Neutrophil (primary cell): ENCODE data around the gene CENPU.

ENCODE experiments used
- H3K27ac ChIP-seq: fragments of 200-600 bp; sonication (generic); 2 replicates; pipeline ENCODE4 v1.5.1; 2016; ENCODE audit warnings: mild to moderate bottlenecking, moderate library complexity
- H3K27me3 ChIP-seq: fragments of 200-600 bp; sonication (generic); 2 replicates; pipeline ENCODE4 v1.6.0; 2016; ENCODE audit warnings: mild to moderate bottlenecking
- H3K36me3 ChIP-seq: fragments of 200-600 bp; sonication (generic); 2 replicates; pipeline ENCODE4 v1.5.1; 2017
- H3K4me1 ChIP-seq, 2 experiments: fragments of 200-600 bp in 1 of 2; sonication (generic) in 1 of 2; 1 replicate in 1 of 2; 2 replicates in 1 of 2; pipeline versions ENCODE4 v1.5.1 to v1.6.1; 2013 to 2016; ENCODE audit warnings: low read depth in 1 of 2, low read length in 1 of 2, mild to moderate bottlenecking in 1 of 2, moderate library complexity in 1 of 2; ENCODE audit not compliant: control insufficient read depth in 1 of 2, insufficient read depth in 1 of 2
- H3K4me3 ChIP-seq, 2 experiments: fragments of 200-600 bp in 1 of 2; sonication (generic) in 1 of 2; 1 replicate in 1 of 2; 2 replicates in 1 of 2; pipeline ENCODE4 v1.5.1; 2013 to 2016; ENCODE audit warnings: low read depth in 1 of 2, low read length in 1 of 2, mild to moderate bottlenecking in 1 of 2, moderate library complexity in 1 of 2
- H3K9me3 ChIP-seq: fragments of 200-600 bp; sonication (generic); 2 replicates; pipeline ENCODE4 v1.5.1; 2016
- TF ChIP-seq, protein P1 (sequence below): fragments of 200-600 bp; sonication (generic); IDR thresholded peaks from 2 replicates; pipeline ENCODE4 v1.5.1; 2016; ENCODE audit warnings: antibody characterized with exemption

The CENPU gene

DNA sequence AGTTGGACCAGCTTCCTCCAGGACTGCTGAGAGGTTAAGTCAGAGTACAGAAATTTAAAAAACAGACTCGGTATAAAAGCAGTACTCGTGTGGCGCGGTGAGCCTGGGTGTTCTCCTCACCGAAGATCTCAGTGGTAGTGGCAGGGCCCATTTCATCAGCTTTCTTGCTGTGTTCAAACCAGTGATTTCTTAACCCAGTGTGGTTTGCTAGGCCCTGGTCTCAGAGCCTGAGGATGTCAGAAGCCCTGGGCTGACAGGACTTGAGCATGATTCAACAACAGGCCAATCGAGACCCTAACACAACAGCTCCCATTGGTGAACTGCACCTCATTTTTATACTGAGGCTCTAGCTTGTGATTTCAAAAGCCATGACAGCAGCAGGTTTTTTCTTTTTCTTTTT is 61.2 kb downstream of the CENPU start:
- no peak overlapping the region for H3K4me3 ChIP-seq
- H3K36me3 ChIP-seq: no peaks in the 10 kb centered on the region
- H3K9me3 ChIP-seq: no peaks in the 10 kb centered on the region
- TF ChIP-seq, protein P1, sequence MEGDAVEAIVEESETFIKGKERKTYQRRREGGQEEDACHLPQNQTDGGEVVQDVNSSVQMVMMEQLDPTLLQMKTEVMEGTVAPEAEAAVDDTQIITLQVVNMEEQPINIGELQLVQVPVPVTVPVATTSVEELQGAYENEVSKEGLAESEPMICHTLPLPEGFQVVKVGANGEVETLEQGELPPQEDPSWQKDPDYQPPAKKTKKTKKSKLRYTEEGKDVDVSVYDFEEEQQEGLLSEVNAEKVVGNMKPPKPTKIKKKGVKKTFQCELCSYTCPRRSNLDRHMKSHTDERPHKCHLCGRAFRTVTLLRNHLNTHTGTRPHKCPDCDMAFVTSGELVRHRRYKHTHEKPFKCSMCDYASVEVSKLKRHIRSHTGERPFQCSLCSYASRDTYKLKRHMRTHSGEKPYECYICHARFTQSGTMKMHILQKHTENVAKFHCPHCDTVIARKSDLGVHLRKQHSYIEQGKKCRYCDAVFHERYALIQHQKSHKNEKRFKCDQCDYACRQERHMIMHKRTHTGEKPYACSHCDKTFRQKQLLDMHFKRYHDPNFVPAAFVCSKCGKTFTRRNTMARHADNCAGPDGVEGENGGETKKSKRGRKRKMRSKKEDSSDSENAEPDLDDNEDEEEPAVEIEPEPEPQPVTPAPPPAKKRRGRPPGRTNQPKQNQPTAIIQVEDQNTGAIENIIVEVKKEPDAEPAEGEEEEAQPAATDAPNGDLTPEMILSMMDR: no peak
- H3K4me1 ChIP-seq: peaks cover 32 to 73% of the 10 kb centered on the region in 2 experiments
- H3K27ac ChIP-seq: peak overlapping the region; percentile 72
- no peaks in the 10 kb centered on the region for H3K27me3 ChIP-seq

DNA sequence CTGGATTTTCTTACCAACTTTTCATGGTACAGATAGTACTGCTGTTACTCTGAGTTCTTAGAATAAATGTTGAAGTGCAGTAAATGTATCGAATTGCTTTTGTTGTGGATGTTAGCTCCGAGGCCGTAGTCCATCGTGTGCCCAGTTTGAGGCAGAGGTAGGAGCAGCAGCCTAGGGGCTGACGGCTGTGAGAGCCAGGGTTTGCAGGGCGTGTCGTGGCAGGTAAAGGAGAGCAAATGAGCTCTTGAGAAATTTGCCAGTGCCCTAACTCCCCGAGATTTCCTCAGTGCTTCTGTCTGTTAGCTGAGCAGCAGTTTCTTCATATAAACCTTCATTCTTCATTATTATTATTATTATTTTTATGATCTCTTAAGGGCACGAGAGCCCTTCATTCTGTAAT is 62.8 kb downstream of the CENPU start:
- peak overlapping the region; percentile 93 for H3K27ac ChIP-seq
- no peaks in the 10 kb centered on the region for H3K36me3 ChIP-seq
- no peaks in the 10 kb centered on the region for H3K9me3 ChIP-seq
- no peaks in the 10 kb centered on the region for H3K27me3 ChIP-seq
- TF ChIP-seq, protein P1: no peak
- no peak overlapping the region for H3K4me3 ChIP-seq
- peaks cover 33 to 88% of the 10 kb centered on the region in 2 experiments for H3K4me1 ChIP-seq

DNA sequence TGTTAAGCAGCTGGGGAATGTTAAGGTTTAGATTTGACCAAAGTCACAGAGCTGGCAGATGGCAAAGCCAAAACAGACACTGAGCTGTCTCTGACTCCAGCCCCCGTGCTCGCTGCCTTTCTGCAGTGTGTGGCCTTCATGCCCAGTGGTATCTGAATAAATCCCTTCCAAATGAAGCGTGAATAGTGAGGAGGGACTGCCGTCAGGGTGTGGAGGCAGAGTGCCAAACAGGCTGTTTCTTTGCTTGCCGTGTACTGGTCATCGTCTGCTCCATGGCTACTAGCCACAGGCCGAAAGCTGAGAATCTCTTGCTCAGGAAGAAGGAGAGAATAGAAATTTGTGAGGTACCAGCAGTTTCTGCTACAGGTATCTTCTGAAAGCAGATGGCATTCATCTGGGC is 64.6 kb downstream of the CENPU start:
- Histone ChIP-seq H3K27ac (peak overlapping the region; percentile 93), H3K9me3 (no peaks in the 10 kb centered on the region), H3K36me3 (no peaks in the 10 kb centered on the region), H3K4me3 (no peak overlapping the region), H3K4me1 (peaks cover 33 to 71% of the 10 kb centered on the region in 2 experiments), H3K27me3 (no peaks in the 10 kb centered on the region)
- TF ChIP-seq, protein P1: no peak

DNA sequence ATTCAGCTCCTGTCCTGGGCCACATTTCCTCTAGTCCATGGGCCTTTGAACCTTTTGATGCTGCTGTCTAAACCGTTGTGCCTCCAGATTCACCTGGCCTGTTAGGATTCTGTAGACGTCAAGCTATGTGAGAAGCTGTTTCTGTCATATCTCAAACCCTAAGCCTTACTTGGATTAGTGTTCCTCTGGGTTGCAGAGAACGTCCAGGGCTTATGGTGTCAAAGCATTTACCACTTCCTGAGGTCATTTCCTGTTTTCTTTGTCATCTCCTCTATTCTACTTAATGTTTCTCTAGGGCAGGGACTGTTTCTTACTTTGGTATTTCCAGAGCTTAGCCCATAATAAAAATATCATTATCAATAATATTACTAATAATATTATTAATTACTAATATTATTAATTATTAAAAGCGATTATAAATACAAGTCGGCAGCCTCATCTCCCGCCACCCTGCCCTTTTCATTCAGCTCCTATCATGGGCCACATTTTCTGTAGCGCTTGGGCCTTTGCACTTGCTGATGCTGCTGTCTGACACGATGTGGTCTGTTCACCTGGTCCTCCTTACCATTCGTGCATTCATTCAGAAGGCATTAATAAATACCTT is 65.3 kb downstream of the CENPU start:
- peak overlapping the region in 1 of 2 experiments; percentile 9 for H3K4me3 ChIP-seq
- H3K4me1 ChIP-seq: peaks cover 33 to 65% of the 10 kb centered on the region in 2 experiments
- H3K27me3 ChIP-seq: no peaks in the 10 kb centered on the region
- no peaks in the 10 kb centered on the region for H3K9me3 ChIP-seq
- TF ChIP-seq, protein P1: no peak
- no peaks in the 10 kb centered on the region for H3K36me3 ChIP-seq
- H3K27ac ChIP-seq: peak overlapping the region; percentile 93

DNA sequence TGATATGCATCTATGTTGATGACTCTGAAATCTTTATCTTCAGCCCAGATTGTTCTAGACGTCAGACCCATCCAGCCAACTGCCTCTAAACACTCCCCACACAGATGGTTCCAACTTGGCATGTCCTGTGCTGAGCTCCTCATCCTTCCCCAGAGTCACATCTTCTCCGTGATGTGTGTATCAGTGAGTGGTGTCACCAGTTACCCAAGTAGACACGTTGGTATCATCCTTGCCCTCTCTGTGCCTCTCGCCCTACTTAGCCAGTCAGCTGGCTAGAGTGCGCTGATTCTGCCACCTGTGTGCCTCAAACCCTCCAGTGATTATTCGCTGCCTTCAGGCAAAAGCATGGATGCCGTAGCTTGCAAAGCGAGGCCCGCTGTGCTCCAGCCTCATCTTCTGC is 65.8 kb downstream of the CENPU start:
- TF ChIP-seq, protein P1: no peak
- peaks cover 33 to 62% of the 10 kb centered on the region in 2 experiments for H3K4me1 ChIP-seq
- no peaks in the 10 kb centered on the region for H3K27me3 ChIP-seq
- peak overlapping the region; percentile 93 for H3K27ac ChIP-seq
- no peaks in the 10 kb centered on the region for H3K9me3 ChIP-seq
- no peaks in the 10 kb centered on the region for H3K36me3 ChIP-seq
- H3K4me3 ChIP-seq: peak overlapping the region in 1 of 2 experiments; percentile 9
